GM20000 (cell line): ENCODE results near the gene PPP3CB.

ENCODE experiments used
- DNase-seq: peaks from one replicate; pipeline ENCODE4 v3.0.0; 2012; ENCODE audit warnings: low spot score
- TF ChIP-seq, protein P1 (sequence below): IDR thresholded peaks from 2 replicates; pipeline ENCODE4 v1.5.1; 2012; ENCODE audit warnings: mild to moderate bottlenecking, control low read depth; ENCODE audit errors: extremely low read depth, missing control alignments

The PPP3CB gene

DNA sequence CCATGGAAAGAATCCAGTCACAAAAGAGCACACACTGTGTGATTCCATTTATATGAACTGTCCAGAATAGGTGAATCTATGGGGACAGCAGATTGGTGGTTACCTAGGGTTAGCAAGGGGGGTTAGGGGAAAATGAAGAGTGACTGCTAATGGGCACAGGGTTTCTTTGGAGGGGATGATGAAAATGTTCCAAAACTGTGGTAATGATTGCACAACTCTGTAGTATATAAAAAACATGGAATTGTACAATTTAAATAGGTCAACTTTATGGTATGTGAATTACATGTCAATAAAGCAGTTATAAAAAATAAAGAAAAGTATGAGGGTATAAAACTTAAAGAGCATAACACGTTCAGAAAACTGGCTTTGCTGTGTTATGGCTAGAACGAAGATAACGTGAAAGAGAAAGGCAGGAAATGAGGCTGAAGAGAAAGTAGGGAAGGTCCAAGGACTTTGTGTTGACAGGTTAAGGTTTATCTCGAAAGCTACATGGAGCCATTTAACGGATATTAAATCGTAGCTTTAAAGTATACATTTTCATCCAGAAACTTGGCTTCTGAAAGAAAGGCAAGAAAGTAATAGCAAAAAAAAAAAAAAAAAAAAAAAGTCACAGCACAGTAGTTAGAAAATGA lies 36.0 kb downstream of the PPP3CB start:
- TF ChIP-seq, protein P1, sequence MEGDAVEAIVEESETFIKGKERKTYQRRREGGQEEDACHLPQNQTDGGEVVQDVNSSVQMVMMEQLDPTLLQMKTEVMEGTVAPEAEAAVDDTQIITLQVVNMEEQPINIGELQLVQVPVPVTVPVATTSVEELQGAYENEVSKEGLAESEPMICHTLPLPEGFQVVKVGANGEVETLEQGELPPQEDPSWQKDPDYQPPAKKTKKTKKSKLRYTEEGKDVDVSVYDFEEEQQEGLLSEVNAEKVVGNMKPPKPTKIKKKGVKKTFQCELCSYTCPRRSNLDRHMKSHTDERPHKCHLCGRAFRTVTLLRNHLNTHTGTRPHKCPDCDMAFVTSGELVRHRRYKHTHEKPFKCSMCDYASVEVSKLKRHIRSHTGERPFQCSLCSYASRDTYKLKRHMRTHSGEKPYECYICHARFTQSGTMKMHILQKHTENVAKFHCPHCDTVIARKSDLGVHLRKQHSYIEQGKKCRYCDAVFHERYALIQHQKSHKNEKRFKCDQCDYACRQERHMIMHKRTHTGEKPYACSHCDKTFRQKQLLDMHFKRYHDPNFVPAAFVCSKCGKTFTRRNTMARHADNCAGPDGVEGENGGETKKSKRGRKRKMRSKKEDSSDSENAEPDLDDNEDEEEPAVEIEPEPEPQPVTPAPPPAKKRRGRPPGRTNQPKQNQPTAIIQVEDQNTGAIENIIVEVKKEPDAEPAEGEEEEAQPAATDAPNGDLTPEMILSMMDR = no peak
- no peak for DNase-seq

DNA sequence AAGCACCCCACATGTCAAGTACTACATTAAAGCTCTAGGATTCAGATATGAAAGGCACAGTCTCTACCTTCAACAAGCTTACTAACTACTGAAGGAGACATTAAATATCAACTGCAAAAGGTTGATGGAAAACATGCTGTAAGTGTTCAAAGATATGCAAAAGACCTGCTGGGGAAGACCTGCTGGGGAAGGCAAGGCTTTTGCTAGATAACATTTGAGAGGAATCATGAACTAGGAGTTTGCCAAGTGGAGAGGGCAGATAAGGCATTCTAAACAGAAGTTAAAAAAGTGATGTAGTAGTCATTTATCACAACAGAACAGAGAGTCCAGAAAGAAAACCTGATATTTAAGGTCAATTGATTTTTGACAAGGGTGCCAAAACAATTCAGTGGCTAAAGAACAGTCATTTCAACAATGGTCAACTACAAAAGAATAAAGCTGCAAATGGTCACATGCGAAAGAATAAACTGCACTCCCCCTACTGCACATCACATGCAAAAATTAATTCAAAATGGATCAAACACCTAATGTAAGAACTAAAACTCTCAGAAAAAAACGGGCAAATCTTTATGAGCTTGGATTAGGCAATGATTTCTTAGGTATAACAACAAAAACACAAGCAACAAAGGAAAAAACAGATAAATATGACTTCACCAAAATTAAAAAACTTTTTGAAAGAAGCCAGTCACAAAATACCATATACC lies 39.5 kb downstream of the PPP3CB start:
- DNase-seq = no peak
- TF ChIP-seq, protein P1 = no peak

DNA sequence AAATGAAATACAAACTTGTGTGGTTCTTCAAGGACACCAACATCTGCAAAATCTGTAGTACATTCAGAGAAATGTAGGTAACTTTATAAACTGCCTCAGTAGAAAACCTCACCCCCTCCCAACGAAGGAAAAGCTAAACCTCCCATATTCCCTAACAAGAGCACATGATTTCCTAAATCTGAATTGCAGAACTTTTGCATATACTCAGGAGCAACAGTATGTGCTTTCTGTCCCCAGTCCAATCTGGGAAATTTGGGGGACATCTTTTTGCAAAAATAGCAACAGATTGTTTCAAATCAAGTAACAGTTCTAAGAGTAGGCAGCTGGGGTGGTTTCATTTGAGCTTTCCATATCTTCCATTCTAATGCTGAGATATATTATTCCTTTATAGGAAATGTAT lies 46.7 kb downstream of the PPP3CB start:
- DNase-seq = no peak
- TF ChIP-seq, protein P1 = no peak

DNA sequence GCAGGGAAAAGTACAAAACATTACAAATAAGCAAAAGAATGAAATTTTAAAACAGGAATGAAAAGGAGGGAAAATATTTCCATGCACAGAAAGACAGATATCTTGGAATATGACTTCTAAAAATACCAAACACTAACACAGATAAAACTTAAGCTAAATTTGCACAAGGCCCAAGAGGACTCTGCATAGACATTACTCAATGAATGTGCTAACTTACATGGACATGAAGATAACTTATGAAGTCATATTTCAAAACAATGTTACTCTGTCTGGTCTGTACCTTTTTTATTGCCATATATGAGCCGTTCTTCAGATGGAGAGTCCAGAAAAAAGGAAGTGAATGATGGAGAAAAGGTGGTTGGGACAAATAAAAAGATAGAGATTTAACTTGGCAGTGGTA lies 47.4 kb downstream of the PPP3CB start:
- TF ChIP-seq, protein P1 = no peak
- DNase-seq = no peak

DNA sequence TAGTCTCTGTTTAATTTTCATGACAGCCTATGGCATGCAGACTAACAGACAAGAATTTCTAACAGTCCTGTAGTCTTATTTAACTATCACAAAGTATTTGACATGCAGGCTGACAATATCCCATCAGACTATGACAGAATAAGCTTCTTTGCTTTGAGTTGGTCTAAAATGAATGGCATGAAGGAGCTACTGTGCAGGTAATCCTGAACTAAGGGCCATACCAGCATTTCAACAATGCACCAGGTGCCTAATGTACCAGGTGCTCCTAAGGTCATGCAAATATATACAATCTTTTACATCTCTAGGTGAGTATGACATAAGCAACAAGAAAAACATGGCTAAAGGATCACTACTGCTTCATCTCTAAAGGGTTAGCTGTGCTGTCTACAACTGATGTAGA lies 48.9 kb downstream of the PPP3CB start:
- no peak for DNase-seq
- TF ChIP-seq, protein P1 = no peak

DNA sequence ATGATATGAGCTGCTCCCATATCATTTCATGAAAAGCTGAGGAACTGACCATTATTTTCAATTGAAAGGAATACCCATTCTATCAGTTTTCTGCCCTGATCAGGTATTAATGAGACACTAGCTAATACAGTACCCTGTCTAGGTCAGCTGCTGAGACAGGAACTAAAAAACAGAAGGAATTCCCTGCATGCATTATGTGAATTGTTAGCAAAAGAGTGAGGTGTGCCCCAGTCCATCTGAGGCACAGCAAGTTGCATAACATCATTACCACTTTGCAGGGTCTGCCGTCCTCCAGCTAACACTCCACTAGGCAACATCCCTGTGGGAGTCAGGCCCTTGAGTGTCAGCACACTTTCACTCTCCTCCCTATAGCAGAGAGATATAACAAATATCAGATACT lies 51.4 kb downstream of the PPP3CB start:
- DNase-seq = no peak

More for the DNA sequence above, 51.4 kb downstream of the PPP3CB start:
- TF ChIP-seq, protein P1 = no peak
